Activated naive CD8-positive, alpha-beta T cell treated with anti-CD3 and anti-CD28 coated beads, Interleukin-2, amount 10 ng/mL, durations not matched to agents 7 days and 5 days (primary cell): ENCODE results near the gene ZNF423. TPM values are rescaled to one million over a fixed set of nuclear protein-coding genes. Genes with fewer than 3 reads are reported as not detected.

Experiments used
- ATAC-seq: fragments of 150-1000 bp; cut with Tn5 transposase; one replicate; pipeline ENCODE4 v1.10.0; 2021; ENCODE audit warnings: low read depth, moderate library complexity
- POLR2A ChIA-PET: fragments of 350-600 bp; sonication (Branson Sonifier 250); formaldehyde crosslinking; loops from one replicate; lab custom pipeline; 2021; ENCODE audit warnings: antibody characterized with exemption; lab: Charles Lee
- DNase-seq: peaks from one replicate; pipeline ENCODE4 v3.0.0; 2021
- H3K27ac Mint-ChIP-seq: one replicate; pipeline ENCODE4 v1.8.0; 2022; ENCODE audit warnings: mild to moderate bottlenecking, mixed read lengths
- H3K27me3 Mint-ChIP-seq: one replicate; pipeline ENCODE4 v1.8.0; 2022; ENCODE audit warnings: mild to moderate bottlenecking, moderate library complexity, mixed read lengths
- H3K36me3 Mint-ChIP-seq: one replicate; pipeline ENCODE4 v1.8.0; 2021; ENCODE audit warnings: mild to moderate bottlenecking, mixed read lengths
- H3K4me1 Mint-ChIP-seq: one replicate; pipeline ENCODE4 v1.8.0; 2021; ENCODE audit warnings: mixed read lengths
- H3K4me3 Mint-ChIP-seq: one replicate; pipeline ENCODE4 v1.8.0; 2022; ENCODE audit warnings: mild to moderate bottlenecking, moderate library complexity, mixed read lengths
- H3K9me3 Mint-ChIP-seq: one replicate; pipeline ENCODE4 v1.8.0; 2021; ENCODE audit warnings: mixed read lengths
- total RNA-seq, 2 experiments: library from RNA; stranded (reverse); gene quantifications; one replicate each; pipeline ENCODE4 v1.2.3, GENCODE V29; 2021

The ZNF423 gene
- total RNA-seq, 2 experiments from 2014 or later, result 0.06 TPM; not detected in 1

- Mint-ChIP-seq H3K4me1 (no peaks in the 10 kb centered on the region), H3K27ac (no peak overlapping the region), H3K27me3 (peaks cover 2% of the 10 kb centered on the region), H3K36me3 (no peaks in the 10 kb centered on the region), H3K9me3 (no peaks in the 10 kb centered on the region), H3K4me3 (no peak overlapping the region)
- POLR2A ChIA-PET, result no interaction called here
- DNase-seq (no peak), ATAC-seq (no peak)
Measured at GRCh38 chr16:49660626-49661025, 195.3 kb downstream of the ZNF423 start.

DNA sequence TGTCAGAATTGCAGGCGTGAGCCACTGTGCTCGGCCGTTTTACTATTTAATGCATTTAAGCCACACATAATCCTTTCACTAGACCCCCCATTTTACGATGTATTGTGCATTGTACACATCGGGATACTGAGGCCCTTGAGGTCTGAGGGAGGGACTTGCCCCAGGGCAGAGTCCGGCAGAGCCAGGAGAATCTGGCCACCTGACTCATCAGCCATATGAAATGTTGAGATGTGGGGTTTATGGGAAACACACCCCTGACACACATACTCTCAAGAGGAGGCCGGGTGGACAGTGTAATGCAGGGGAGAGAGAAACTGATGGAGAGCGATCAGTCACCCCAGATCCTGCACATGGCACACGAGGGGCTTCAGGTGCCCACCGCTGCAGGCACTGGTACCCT, 196.6 kb downstream of the ZNF423 start:
- Mint-ChIP-seq H3K27ac (no peak overlapping the region), H3K4me3 (no peak overlapping the region), H3K36me3 (no peaks in the 10 kb centered on the region), H3K4me1 (no peaks in the 10 kb centered on the region), H3K27me3 (peaks cover 2% of the 10 kb centered on the region), H3K9me3 (no peaks in the 10 kb centered on the region)
- ATAC-seq, result no peak
- POLR2A ChIA-PET, result no interaction called here
- no peak for DNase-seq

DNA sequence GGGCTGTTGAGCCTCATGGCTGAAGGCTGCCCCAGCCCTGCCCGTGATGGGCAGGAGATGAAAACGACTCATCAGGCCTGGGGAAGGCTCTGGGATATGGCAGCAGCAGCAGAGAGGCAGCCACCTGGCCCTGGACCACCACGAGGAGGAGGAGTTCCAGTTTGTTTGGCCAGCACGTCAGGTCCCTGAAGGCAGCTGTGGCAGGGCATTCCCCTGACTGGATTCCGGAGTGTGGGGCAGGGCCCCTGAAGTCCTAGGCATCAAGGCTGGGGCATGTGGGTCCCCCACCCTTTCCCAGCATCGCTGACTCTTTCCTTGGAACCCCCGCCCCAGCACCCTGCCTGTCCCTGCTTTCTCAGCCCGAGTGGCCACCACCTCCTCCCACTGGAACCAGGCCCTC, 197.4 kb downstream of the ZNF423 start:
- no peaks in the 10 kb centered on the region for H3K36me3 Mint-ChIP-seq
- peaks cover 2% of the 10 kb centered on the region for H3K27me3 Mint-ChIP-seq
- POLR2A ChIA-PET, result no interaction called here
- no peaks in the 10 kb centered on the region for H3K9me3 Mint-ChIP-seq
- H3K4me1 Mint-ChIP-seq, result peaks cover 3% of the 10 kb centered on the region
- no peak for ATAC-seq
- DNase-seq, result no peak
- no peak overlapping the region for H3K4me3 Mint-ChIP-seq
- no peak overlapping the region for H3K27ac Mint-ChIP-seq

DNA sequence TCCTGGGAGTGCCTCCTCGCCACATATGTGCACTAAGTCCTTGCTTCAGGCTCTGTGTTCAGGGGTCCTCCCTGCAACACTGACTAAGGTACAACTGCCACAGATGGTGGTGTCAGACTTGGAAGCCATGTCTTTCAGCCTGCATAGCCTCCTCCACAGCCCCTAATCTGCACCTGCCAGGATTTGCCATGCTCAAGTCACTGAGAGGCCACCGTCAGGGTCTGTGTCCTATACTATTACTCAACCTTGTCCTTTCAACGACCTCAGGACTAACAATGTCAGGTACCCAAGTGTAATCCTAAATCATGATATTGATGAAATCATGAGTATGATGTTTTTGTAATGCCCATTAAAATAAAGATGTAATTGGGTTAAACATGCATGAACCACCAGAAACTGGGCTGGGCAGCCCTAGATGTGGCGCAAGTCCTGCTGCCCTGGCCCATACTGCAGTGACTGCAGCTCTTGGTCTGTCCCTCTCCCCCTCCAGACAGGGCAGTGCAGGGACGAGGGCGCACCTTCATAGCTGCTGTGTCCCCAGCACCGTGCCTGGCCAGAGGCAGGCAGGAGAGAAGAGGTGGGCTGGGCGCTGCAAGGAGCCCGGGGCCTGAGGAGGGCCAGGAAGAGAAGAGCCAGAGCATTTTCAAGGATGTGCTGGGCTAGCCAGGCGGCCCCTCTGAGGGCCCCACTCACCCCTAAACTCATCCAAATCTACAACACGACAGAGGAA, 198.0 kb downstream of the ZNF423 start:
- H3K9me3 Mint-ChIP-seq, result no peaks in the 10 kb centered on the region
- no peak overlapping the region for H3K4me3 Mint-ChIP-seq
- H3K36me3 Mint-ChIP-seq, result no peaks in the 10 kb centered on the region
- ATAC-seq, result no peak
- H3K27me3 Mint-ChIP-seq, result peaks cover 2% of the 10 kb centered on the region
- H3K27ac Mint-ChIP-seq, result no peak overlapping the region
- POLR2A ChIA-PET, result no interaction called here
- DNase-seq, result no peak
- peaks cover 3% of the 10 kb centered on the region for H3K4me1 Mint-ChIP-seq

DNA sequence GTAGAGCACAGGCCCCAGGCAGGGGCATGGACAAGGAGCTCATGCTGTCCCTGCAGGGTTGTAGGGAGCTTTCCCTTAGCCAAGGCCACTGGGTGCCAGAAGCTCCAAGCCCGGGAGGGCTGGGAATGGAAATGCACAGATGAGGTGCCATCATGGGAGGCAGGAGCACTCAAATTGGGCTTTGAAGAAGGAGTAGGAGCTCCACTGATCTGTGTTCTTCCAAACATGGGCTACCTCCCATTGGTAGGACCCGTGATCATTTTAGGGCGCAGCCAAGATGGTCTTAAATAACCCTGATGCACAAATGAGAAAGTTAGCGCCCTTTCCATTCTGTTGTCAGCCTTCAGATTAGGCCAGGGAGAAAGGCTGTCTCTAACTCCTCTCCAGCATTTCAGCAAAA, 201.5 kb downstream of the ZNF423 start:
- POLR2A ChIA-PET, result no interaction called here
- peaks cover 2% of the 10 kb centered on the region for H3K27me3 Mint-ChIP-seq
- H3K36me3 Mint-ChIP-seq, result no peaks in the 10 kb centered on the region
- H3K27ac Mint-ChIP-seq, result no peak overlapping the region
- no peaks in the 10 kb centered on the region for H3K9me3 Mint-ChIP-seq
- no peak overlapping the region for H3K4me3 Mint-ChIP-seq
- ATAC-seq (no peak), DNase-seq (no peak)
- peaks cover 3% of the 10 kb centered on the region for H3K4me1 Mint-ChIP-seq

- no peak overlapping the region for H3K4me3 Mint-ChIP-seq
- peaks cover 3% of the 10 kb centered on the region for H3K4me1 Mint-ChIP-seq
- H3K9me3 Mint-ChIP-seq, result peaks cover 3% of the 10 kb centered on the region
- peaks cover 2% of the 10 kb centered on the region for H3K27me3 Mint-ChIP-seq
- no peak overlapping the region for H3K27ac Mint-ChIP-seq
- ATAC-seq (no peak), DNase-seq (no peak)
- POLR2A ChIA-PET, result no interaction called here
- no peaks in the 10 kb centered on the region for H3K36me3 Mint-ChIP-seq
Measured at GRCh38 chr16:49653577-49653976, 202.3 kb downstream of the ZNF423 start.

GRCh38 chr16:49653173-49653570, 202.7 kb downstream of the ZNF423 start:
- ATAC-seq (no peak), DNase-seq (no peak)
- H3K36me3 Mint-ChIP-seq, result no peaks in the 10 kb centered on the region
- POLR2A ChIA-PET, result no interaction called here
- H3K27me3 Mint-ChIP-seq, result peaks cover 2% of the 10 kb centered on the region
- peaks cover 3% of the 10 kb centered on the region for H3K9me3 Mint-ChIP-seq
- no peak overlapping the region for H3K4me3 Mint-ChIP-seq
- no peak overlapping the region for H3K27ac Mint-ChIP-seq
- peaks cover 3% of the 10 kb centered on the region for H3K4me1 Mint-ChIP-seq

DNA sequence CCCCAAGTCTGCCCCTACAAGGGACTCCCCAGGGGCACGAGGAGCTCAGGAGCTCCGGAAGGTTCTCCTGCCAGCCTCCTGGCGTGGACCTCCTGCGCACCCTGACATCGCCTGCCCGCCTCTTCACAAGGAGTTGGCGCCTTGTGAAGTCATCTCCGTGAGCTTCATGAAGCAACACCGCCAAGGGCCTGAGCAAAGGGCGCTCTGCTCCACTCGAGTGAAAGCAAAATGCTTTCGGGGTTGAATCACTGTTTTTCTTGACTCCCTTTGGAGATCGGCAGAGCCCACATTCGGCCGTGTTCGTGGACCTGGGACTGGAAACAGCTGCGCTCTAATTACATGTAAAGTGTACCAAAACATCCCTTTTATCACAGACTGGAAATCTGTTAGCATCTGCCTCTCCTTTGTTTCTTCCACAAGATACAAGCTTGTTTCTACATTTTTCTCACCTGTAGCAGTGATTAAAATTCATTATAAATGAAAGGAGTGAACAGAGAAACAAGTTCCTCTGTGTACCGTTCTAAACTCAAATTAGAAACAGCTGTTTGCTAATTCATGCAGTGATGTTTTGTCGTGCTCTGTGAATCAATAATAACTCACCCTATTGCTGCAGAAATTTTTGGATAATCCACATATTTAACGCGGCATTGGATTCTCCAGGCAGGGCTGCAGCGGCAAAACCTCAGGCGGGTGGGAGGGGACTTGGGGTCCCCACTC, 203.3 kb downstream of the ZNF423 start:
- no peaks in the 10 kb centered on the region for H3K36me3 Mint-ChIP-seq

DNA sequence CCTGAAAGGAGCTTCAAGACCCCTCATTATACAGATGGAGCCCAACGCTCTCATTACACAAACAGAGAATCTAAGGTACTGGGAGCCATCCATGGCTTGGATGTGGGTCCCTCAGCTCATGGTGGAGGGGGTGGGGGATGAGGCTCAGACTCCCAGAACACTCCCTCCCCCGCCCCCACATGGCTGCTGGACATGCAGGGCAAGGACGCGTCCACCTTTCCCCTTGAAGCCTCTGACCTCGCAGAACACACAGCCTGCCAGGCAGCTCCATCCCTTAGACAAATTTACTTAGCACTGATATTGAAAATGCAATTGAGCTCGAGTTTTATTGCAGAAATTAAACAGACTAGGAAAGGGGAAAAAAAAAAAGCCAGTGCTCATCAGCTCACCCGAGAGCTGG, 203.9 kb downstream of the ZNF423 start:
- Mint-ChIP-seq H3K9me3 (peaks cover 13% of the 10 kb centered on the region), H3K27ac (no peak overlapping the region), H3K4me1 (peaks cover 3% of the 10 kb centered on the region), H3K4me3 (no peak overlapping the region), H3K27me3 (peaks cover 2% of the 10 kb centered on the region), H3K36me3 (no peaks in the 10 kb centered on the region)
- ATAC-seq, result no peak
- POLR2A ChIA-PET, result no interaction called here
- DNase-seq, result no peak

More for the DNA sequence above, 203.3 kb downstream of the ZNF423 start:
- Mint-ChIP-seq H3K4me1 (peaks cover 3% of the 10 kb centered on the region), H3K9me3 (peaks cover 7% of the 10 kb centered on the region), H3K27me3 (peaks cover 2% of the 10 kb centered on the region), H3K27ac (no peak overlapping the region), H3K4me3 (no peak overlapping the region)
- DNase-seq (no peak), ATAC-seq (no peak)
- POLR2A ChIA-PET, result no interaction called here

- POLR2A ChIA-PET, result no interaction called here
- H3K27ac Mint-ChIP-seq, result no peak overlapping the region
- H3K36me3 Mint-ChIP-seq, result no peaks in the 10 kb centered on the region
Measured at GRCh38 chr16:49651226-49651625, 204.7 kb downstream of the ZNF423 start.

GRCh38 chr16:49650603-49651002, 205.3 kb downstream of the ZNF423 start:
- DNase-seq (no peak), ATAC-seq (no peak)
- H3K36me3 Mint-ChIP-seq, result no peaks in the 10 kb centered on the region
- H3K27ac Mint-ChIP-seq, result no peak overlapping the region
- H3K27me3 Mint-ChIP-seq, result peaks cover 2% of the 10 kb centered on the region
- peaks cover 19% of the 10 kb centered on the region for H3K9me3 Mint-ChIP-seq
- POLR2A ChIA-PET, result no interaction called here
- peaks cover 3% of the 10 kb centered on the region for H3K4me1 Mint-ChIP-seq
- H3K4me3 Mint-ChIP-seq, result no peak overlapping the region

More at GRCh38 chr16:49651226-49651625, 204.7 kb downstream of the ZNF423 start:
- ATAC-seq, result no peak
- H3K4me1 Mint-ChIP-seq, result peaks cover 3% of the 10 kb centered on the region
- DNase-seq, result no peak
- peaks cover 16% of the 10 kb centered on the region for H3K9me3 Mint-ChIP-seq
- no peak overlapping the region for H3K4me3 Mint-ChIP-seq
- H3K27me3 Mint-ChIP-seq, result peaks cover 2% of the 10 kb centered on the region

- peaks cover 2% of the 10 kb centered on the region for H3K27me3 Mint-ChIP-seq
- peaks cover 3% of the 10 kb centered on the region for H3K4me1 Mint-ChIP-seq
- DNase-seq (no peak), ATAC-seq (no peak)
- no peaks in the 10 kb centered on the region for H3K36me3 Mint-ChIP-seq
- POLR2A ChIA-PET, result no interaction called here
- H3K27ac Mint-ChIP-seq, result no peak overlapping the region
- peaks cover 21% of the 10 kb centered on the region for H3K9me3 Mint-ChIP-seq
- no peak overlapping the region for H3K4me3 Mint-ChIP-seq
Measured at GRCh38 chr16:49649013-49649765, 206.7 kb downstream of the ZNF423 start.

GRCh38 chr16:49647673-49648072, 208.2 kb downstream of the ZNF423 start:
- Mint-ChIP-seq H3K4me3 (no peak overlapping the region), H3K36me3 (no peaks in the 10 kb centered on the region), H3K9me3 (peaks cover 21% of the 10 kb centered on the region), H3K27me3 (no peaks in the 10 kb centered on the region), H3K27ac (no peak overlapping the region), H3K4me1 (no peaks in the 10 kb centered on the region)
- POLR2A ChIA-PET, result no interaction called here
- DNase-seq, result no peak
- no peak for ATAC-seq
